Esophagus squamous epithelium (tissue), 4 donors: Measurements from ENCODE around the gene AOPEP.

Experiments
- CTCF ChIP-seq, 6 experiments: fragments of 450-650 bp in 4 of 6; fragments of 200-600 bp in 2 of 6; sonication (generic) in 2 of 6; IDR thresholded peaks; one replicate each; pipeline ENCODE4 v1.5.1; 2016 to 2019; ENCODE audit warnings: antibody characterized with exemption in 6 of 6, mild to moderate bottlenecking in 4 of 6, moderate library complexity in 4 of 6
- POLR2A ChIP-seq, 4 donors: fragments of 450-650 bp; IDR thresholded peaks; one replicate each; pipeline ENCODE4 v1.6.1; 2017; ENCODE audit warnings: antibody characterized with exemption in 4 of 4, mild to moderate bottlenecking in 4 of 4, moderate library complexity in 3 of 4

DNA sequence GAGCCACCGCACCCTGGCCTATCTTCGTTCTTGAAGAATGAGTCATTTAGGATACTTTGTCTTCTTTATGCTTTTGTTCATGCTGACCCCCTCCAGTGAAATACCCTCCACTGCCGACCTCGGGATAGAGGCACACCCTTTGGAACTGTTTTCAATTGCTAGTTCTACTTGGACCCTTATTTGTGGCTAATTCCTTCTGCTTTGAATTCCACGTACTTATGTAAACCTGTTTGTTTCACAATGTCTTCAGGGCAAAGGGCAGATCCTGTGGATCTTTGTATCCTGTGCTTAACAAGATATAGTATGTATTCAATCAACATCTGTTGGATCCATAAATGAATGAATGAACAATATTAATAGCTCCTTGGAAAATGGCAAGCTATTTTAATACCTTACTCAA is 19.6 kb upstream of the AOPEP start:
- no peak for TF ChIP-seq POLR2A (IDR thresholded peaks at IDR 0.05)
- no peak for TF ChIP-seq CTCF (IDR thresholded peaks at IDR 0.05)
